MM.1S (cell line): ENCODE results near the gene TACC2.

Source experiments
- CTCF ChIP-seq: fragments of 300-600 bp; sonication (generic); IDR thresholded peaks from 2 replicates; pipeline ENCODE4 v1.5.1; 2016; ENCODE audit warnings: antibody characterized with exemption, low read length, mixed read lengths
- EZH2phosphoT487 ChIP-seq: fragments of 300-600 bp; sonication (generic); IDR thresholded peaks from 2 replicates; pipeline ENCODE4 v1.6.1; 2018; ENCODE audit warnings: antibody characterized with exemption, low read length

- TF ChIP-seq CTCF (no peak), EZH2phosphoT487 (no peak)
Observed at GRCh38 chr10:122196218-122196617, 207.3 kb downstream of the TACC2 start.
